A549 (cell line): ENCODE measurements around the gene GAN.

ENCODE experiments used
- POLR2A ChIP-seq: IDR thresholded peaks from 2 replicates; pipeline ENCODE4 v1.6.1; 2012; ENCODE audit warnings: mild to moderate bottlenecking, low read length
- TF ChIP-seq, protein P1 (sequence below): fragments of >200 bp; sonication (Bioruptor Twin); formaldehyde crosslinking; IDR thresholded peaks from 3 replicates; pipeline ENCODE4 v1.5.1; 2016

DNA sequence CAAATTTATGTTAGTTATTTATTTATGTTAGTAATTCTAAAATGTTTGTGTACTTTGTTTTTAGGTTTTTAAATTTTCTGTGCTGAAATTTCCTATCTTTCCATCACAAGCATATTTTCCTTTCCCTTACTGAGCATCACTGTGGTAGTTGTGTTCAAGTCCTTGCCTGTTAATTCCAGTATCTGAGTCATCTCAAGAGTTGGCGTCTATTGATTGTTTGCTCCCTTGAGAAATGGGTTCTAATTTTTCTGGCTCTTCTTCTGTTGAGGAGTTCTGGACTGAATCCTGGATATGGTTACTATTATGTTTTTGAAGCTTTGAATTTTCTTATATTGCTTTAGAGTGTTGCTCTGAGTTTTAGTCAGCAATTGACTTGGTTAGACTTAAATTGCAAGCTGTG is 56.3 kb downstream of the GAN start:
- TF ChIP-seq, protein P1, sequence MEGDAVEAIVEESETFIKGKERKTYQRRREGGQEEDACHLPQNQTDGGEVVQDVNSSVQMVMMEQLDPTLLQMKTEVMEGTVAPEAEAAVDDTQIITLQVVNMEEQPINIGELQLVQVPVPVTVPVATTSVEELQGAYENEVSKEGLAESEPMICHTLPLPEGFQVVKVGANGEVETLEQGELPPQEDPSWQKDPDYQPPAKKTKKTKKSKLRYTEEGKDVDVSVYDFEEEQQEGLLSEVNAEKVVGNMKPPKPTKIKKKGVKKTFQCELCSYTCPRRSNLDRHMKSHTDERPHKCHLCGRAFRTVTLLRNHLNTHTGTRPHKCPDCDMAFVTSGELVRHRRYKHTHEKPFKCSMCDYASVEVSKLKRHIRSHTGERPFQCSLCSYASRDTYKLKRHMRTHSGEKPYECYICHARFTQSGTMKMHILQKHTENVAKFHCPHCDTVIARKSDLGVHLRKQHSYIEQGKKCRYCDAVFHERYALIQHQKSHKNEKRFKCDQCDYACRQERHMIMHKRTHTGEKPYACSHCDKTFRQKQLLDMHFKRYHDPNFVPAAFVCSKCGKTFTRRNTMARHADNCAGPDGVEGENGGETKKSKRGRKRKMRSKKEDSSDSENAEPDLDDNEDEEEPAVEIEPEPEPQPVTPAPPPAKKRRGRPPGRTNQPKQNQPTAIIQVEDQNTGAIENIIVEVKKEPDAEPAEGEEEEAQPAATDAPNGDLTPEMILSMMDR: no peak
- no peak for TF ChIP-seq POLR2A
